SHP77 (cell line): ENCODE results near the gene PAX5.

ENCODE experiments used
- DNase-seq, 2 experiments: peaks; one replicate each; lab custom pipeline; 2025; lab: John Stamatoyannopoulos, UW

Gene PAX5

DNA sequence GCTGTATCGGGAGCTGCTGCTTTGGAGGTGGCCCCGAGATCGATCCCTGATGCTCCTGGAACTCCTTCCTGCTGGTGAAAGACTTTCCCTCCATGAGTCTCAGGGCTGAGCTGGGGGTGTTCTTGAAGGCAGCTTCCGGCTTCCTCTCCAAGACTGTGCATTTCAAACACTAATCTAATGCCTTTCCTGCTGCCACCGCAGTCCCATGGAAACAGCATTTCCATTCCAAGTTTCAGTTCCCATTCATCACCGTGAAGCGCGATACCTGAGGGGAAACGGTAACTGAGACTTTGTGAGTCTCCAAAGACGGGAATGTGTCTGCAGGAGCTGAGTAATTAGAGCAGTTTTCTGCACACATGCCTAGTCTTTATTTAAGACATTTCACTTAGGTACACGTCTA, 230.1 kb downstream of the PAX5 start:
- no peak for DNase-seq

DNA sequence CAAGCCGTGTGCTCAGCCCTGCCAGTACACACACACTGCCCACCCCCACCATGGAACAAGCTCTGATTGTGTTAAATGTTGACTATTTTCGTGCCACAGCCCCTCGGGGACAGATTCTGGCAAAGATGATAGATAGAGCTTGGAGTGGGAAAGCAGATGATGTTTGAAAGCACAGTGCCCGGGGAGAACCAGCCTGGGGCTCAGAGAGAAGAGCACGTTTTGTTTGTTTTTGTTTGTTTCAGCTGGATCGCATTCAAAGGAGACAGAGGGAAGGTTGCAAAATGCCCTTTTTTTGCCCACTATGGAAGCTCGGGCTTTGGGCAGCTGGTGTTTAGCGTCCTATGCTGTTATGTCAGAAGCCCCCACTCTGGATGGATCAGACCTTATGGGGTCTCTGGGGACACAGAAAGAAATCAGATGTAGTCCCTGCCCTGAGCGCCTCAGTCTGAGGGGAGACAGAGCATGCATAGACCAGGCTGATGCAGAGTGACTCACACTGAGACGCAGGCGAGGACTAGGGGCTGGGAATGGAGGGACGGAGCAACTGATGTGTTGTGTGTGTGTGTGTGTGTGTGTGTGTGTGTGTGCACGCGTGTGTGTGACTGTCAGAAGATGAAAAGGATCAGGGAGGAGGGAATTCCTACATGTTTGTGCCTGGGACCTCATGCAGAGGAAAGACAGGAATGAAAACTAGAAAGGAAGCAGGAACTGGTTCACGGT, 231.7 kb downstream of the PAX5 start:
- no peak for DNase-seq

DNA sequence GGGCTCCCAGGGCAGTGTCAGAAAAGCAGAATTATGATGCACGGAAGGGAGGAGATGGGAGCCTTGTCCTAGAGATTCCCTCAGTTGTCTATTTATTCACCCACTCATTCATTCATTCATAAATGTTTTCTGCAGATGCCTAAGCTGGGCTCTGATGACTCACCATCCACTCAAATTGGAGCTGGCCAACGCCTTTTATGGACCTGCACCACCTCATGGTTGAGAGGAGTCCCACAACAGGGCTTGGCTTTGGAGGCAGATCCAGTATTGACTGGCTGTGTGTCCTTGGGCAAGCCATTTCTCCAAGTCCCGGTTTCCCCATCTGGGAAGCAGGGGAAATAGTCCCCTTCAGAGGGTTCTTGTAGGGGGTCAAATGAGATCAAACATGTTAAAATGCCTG, 233.6 kb downstream of the PAX5 start:
- DNase-seq = no peak

DNA sequence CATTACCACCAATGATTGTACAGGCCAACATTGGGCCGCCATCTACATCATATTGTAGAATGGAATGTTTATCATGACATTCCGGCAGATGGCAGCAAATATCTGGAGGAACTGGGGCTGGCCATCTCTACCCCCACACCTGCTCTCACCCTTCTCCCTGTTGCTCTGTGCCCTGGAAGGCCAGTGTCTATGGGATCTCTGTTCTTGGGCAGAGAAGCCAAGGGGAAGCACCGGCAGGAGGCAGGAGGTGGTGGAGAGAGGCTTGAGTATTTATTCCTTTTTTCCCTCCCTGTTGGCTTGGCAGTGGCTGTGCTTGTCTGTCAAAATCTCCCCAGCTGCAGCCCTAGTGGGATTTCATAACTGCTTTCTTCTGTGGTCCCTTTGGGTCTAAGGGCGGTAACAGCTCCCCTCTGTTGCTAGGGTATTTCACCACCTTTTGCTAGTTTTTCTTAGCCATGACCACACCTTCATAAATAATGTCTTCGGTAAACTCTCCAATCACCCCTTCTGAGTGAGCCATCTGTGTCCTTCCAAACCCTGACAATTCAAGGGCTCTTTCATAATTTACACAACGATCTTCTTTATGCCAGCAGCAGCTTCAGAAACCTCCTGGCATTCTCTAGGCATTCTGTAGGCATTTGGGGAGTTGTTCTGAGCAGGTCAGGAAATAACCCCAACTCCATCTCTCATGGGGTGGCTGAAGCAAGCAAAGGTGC, 235.6 kb downstream of the PAX5 start:
- peak; percentile 37 to 43 for DNase-seq

DNA sequence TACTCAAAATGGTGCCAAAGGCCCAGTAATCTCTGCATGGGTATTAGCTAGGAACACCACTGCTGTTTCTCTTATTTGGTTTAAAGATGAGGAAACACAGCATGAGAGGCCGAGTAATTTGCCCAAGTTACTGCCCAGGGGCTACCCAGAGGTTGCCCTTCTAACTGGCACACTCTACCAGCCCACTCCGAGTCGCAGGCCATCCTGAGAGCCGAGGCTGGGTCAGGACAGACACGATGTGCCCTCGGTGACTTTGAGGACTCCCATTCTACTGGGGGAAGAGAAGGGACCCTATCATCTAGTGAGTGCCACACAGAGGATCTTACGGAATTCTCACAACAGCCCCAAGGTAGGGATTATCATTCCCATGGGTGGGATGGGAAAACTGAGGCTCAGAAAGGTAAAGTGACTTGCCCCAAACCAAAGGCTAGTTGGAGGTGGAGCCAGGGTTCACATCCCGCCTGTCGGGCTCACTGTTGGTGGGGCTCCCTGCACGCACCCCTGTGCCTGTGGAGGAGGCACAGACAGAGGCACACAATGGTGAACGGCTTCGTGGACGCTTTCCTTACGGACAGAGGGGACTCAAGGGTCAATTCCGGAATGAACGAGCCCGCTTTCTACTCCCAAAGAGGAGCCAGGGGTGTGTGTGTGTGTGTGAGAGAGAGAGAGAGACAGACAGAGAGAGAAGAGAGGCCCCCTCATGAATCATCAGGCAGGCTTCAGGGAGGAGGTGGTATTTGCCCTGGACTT, 236.4 kb downstream of the PAX5 start:
- DNase-seq = no peak

DNA sequence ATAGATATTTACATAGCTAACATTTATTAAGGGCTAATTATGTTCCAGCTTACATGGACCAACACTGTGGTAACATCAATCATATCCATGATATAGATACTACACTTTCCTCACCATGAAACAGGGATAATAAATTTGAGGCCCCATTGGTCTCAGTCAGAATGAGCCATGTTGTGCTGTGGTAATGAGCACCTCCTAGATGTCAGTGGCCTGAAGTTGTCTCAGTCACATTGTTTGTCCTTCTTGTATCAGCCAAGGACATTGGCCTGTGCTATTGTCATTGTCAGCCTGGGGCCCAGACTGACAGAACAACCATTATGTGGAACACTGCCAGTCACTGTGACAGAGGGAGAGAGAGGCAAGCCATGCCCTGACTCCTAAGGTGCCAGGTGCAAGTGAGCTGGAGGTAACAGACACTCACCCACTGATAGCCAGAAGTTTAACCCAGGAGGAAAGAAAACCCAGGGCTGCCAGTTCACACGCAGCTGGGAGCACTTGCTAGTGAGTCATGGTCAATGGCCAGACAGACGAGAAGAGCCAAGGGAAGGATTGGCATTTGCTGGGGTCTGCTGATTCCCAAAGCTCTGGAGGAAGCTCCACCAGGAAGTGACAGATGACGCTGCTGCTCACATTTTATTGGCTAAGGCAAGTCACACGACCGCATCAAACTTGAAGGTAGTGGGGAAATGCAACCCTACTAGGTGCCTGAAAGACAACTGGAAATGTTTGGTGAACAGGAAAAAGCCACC, 237.2 kb downstream of the PAX5 start:
- no peak for DNase-seq

DNA sequence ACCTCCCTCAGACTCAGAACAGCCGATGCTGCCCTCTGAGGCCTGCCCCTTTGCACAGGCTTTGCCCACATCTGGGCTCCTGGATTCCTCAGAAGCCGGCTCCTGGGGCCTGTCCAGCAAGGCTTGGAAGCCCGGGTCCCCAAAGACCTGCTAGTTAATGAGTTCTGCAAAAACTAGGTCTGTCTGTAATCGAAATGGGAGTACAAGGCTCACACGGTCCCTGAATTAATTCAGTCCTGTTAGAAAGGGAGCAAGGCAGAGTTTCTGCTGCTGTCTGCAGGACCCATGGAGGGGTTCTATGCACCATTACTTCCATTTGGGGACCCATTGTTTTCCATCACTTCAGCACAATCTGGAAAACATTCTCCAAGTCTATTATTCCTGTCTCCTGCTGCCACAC, 239.6 kb downstream of the PAX5 start:
- no peak for DNase-seq

DNA sequence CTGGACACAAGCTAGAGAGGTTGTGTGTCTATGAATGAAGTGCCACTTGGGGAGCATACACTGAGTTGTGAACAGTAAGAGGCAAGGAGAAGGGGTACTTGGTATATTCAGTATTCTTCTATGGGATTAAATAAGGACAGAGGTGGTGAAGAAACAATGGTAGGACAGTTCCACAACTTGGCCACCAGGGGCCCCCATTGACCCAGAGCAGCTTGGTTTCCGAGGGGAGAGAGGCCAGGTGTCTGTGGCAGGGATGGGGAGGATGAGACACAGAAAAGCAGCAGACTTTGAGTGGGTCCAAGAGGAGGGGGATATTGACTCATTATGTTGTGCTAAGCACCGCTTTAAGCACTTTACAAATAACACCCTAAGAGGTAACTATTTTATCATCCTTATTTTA, 240.8 kb downstream of the PAX5 start:
- DNase-seq = no peak

DNA sequence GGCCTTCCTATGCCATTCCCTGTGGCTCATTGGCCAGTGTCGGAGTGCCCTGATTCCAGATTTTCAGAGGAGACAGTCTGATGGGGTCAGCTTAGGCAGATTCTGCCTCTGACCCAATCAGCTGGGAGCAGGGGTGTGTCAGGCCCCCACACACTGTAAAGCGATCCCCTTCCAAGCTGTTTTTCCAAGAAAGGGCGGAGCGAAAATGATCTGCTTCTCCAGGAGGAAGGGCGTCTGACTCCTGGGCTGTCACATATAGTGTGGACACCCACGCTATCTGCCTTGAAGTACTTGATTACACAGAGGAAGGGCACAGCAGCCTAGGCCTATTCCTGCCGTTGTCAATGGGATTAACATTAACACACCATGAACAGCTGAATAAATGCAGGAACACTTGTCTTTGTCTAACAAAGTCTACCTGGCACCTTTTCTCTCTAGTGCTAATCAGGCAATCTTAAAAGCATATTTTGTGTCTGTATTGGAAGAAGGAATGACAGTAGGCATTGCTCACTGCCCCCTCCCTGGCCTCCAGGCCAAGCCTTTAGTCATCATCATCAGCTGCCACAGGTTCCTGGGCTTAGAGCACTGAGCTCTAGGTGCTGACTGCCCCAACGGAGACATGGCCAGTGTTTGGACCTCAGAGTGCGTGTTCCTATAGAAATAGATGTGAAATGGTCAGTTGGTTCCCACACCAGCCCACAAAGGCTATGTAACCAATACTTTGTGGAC, 242.7 kb downstream of the PAX5 start:
- no peak for DNase-seq

DNA sequence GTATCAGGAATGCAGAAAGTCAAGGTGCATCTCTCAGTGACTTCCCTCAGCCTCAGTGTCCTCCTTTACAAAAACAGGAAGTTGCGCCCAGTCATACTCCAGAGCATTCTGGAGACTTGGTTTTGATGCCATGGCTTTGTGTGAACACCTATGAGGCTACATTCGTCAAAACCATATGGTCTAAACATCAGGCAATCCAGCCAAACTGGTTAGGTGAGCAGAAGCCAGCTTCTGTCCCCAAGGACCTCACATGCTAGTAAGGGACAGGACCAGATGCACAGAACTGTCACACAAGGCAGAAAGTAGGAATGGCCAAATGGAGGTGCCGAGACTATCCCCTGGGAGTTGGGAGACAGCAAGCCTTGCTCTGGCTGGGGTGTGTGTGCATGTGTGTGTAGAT, 244.2 kb downstream of the PAX5 start:
- DNase-seq = no peak

DNA sequence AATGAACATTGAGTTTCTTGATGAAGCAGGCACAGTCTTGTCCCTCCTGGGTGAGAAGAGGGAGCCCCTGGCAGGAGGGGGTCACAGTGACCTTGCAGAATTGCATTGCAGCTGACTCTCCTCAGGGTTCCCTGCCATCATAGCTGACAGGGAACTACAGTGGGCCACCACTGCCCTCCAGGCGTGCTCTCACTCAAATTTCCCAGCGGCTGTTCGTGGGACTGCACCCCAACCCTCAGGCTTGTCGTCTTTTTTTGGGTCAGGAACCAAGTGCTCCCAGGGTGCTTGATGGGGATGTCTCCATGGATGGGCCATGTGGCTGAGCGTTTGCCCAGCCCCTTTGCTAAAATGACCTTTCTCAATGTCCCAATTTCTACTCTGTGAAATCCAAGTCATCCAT, 245.5 kb downstream of the PAX5 start:
- no peak for DNase-seq

DNA sequence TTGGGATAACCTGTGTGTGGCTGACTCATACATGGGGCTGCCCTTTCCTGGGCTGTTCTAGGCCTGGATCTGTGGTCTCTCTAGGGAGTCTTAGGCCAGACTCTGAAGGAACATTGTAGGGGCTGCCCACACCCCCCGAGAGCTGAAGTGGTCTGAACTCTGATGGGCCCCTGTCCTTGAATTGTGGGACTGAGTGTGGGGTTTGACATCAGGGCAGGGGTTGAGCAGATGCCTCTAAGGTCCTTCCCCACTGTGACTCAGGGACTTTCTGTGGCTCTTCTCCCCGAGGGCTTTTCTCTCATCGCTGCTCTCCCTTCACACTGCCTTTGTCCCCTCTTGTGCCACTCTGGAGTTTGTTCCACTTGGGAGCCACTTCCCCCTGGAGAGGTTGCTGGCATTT, 246.4 kb downstream of the PAX5 start:
- DNase-seq = no peak
